PFSK-1 (cell line): ENCODE measurements around the gene CATSPER3.

ENCODE experiments used
- POLR2AphosphoS5 ChIP-seq: IDR thresholded peaks from 2 replicates; pipeline ENCODE4 v1.6.1; 2012; ENCODE audit warnings: low read depth, mild to moderate bottlenecking, control low read depth, low read length, moderate library complexity
- REST ChIP-seq, 2 experiments: IDR thresholded peaks; 2 replicates each; pipeline versions ENCODE4 v1.6.1 to v1.8.0; 2011 to 2012; ENCODE audit warnings: low read depth in 2 of 2, low read length in 2 of 2, control low read depth in 1 of 2, inconsistent platforms in 1 of 2, mild to moderate bottlenecking in 1 of 2, moderate library complexity in 1 of 2; ENCODE audit not compliant: insufficient read depth in 1 of 2
- TAF1 ChIP-seq: IDR thresholded peaks from 2 replicates; pipeline ENCODE4 v1.6.1; 2012; ENCODE audit warnings: low read length, control low read depth, borderline replicate concordance; ENCODE audit not compliant: insufficient read depth

GRCh38 chr5:134997015-134997414 is 29.3 kb downstream of the CATSPER3 start:
- TF ChIP-seq TAF1 (no peak), REST (IDR thresholded peaks at IDR 0.05; ENCODE audit: insufficient read depth in 1 of 2, low read depth in 2 of 2, low read length in 2 of 2) (no peak), POLR2AphosphoS5 (no peak)
